ENCODE results near the gene C11orf21. TPM values are rescaled to one million over a fixed set of nuclear protein-coding genes. Genes with fewer than 3 reads are reported as not detected.

The C11orf21 gene
- polyA plus RNA-seq, 1 of the 3 experiments (the other 2 are of a cell fraction): 0.03 TPM

DNA sequence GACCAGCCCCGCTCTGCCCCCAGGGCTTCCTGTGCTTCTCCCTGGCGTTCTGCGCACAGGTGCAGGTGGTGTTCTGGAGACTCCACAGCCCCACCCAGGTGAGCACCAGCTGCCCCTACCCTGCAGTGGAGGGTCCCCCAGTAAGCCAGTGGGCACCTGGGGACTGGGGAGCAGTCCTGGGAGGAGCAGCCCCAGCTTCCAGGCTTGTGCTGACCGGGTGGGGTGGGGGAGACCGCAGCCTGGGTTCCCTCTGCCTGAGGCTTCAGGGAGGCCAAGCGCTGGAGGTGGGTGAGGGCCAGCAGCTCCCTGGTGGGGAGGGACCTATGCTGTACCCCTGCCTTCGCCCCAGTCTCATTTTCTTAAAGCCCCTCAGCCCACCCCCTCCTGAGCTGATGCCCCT, 7.0 kb upstream of the C11orf21 start:
- Histone ChIP-seq H3K4me2 (no peak overlapping the region), H3K79me2 (ENCODE audit: insufficient read depth) (no peaks in the 10 kb centered on the region), H4K20me1 (ENCODE audit: insufficient read depth) (no peaks in the 10 kb centered on the region), H3K4me3 (ENCODE audit: low read depth in 2 of 2, low read length in 1 of 2) (no peak overlapping the region), H3K9ac (no peak overlapping the region), H3F3A (replicated peaks; ENCODE audit: insufficient read depth) (peaks cover 4% of the 10 kb centered on the region), H2AFZ (ENCODE audit: low read depth) (no peak overlapping the region), H3K9me2 (no peaks in the 10 kb centered on the region), H3K27ac (ENCODE audit: low read depth in 2 of 2, low read length in 1 of 2) (no peak overlapping the region), H3K27me3 (ENCODE audit: insufficient read depth) (no peaks in the 10 kb centered on the region), H3K9me3 (no peaks in the 10 kb centered on the region), H3K4me1 (ENCODE audit: control insufficient read depth in 1 of 2, insufficient read depth in 2 of 2, low read depth in 1 of 2, low read length in 1 of 2) (peaks cover 26 to 30% of the 10 kb centered on the region in 2 experiments; a peak in 3 of 4 replicates), H3K36me3 (replicated peaks in 1 of 2; ENCODE audit: control insufficient read depth in 1 of 2, insufficient read depth in 2 of 2, low read length in 1 of 2) (no peaks in the 10 kb centered on the region)
- TF ChIP-seq JUND (IDR thresholded peaks at IDR 0.05) (no peak), SMC3 (IDR thresholded peaks at IDR 0.05; ENCODE audit: low read depth, low read length) (no peak), RCOR1 (IDR thresholded peaks at IDR 0.05; ENCODE audit: low read length) (no peak), GATA2 (CRISPR knock-in tag; IDR thresholded peaks at IDR 0.05) (no peak), GABPA (IDR thresholded peaks at IDR 0.05; ENCODE audit: low read depth) (no peak), FOSL2 (IDR thresholded peaks at IDR 0.05; ENCODE audit: borderline replicate concordance, low read depth) (no peak)
- TF ChIP-seq, protein P1, sequence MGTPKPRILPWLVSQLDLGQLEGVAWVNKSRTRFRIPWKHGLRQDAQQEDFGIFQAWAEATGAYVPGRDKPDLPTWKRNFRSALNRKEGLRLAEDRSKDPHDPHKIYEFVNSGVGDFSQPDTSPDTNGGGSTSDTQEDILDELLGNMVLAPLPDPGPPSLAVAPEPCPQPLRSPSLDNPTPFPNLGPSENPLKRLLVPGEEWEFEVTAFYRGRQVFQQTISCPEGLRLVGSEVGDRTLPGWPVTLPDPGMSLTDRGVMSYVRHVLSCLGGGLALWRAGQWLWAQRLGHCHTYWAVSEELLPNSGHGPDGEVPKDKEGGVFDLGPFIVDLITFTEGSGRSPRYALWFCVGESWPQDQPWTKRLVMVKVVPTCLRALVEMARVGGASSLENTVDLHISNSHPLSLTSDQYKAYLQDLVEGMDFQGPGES (IDR thresholded peaks at IDR 0.05; ENCODE audit: low read depth, low read length): no peak
- TF ChIP-seq, protein P2, sequence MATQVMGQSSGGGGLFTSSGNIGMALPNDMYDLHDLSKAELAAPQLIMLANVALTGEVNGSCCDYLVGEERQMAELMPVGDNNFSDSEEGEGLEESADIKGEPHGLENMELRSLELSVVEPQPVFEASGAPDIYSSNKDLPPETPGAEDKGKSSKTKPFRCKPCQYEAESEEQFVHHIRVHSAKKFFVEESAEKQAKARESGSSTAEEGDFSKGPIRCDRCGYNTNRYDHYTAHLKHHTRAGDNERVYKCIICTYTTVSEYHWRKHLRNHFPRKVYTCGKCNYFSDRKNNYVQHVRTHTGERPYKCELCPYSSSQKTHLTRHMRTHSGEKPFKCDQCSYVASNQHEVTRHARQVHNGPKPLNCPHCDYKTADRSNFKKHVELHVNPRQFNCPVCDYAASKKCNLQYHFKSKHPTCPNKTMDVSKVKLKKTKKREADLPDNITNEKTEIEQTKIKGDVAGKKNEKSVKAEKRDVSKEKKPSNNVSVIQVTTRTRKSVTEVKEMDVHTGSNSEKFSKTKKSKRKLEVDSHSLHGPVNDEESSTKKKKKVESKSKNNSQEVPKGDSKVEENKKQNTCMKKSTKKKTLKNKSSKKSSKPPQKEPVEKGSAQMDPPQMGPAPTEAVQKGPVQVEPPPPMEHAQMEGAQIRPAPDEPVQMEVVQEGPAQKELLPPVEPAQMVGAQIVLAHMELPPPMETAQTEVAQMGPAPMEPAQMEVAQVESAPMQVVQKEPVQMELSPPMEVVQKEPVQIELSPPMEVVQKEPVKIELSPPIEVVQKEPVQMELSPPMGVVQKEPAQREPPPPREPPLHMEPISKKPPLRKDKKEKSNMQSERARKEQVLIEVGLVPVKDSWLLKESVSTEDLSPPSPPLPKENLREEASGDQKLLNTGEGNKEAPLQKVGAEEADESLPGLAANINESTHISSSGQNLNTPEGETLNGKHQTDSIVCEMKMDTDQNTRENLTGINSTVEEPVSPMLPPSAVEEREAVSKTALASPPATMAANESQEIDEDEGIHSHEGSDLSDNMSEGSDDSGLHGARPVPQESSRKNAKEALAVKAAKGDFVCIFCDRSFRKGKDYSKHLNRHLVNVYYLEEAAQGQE (IDR thresholded peaks at IDR 0.05; ENCODE audit: low read depth, low read length): no peak
- no peak for DNase-seq
- WGBS (ENCODE audit: low lambda C conversion rate): 73% methylated on average over 4 of the region's 7 CpGs
- POLR2A ChIA-PET: no interaction called here
- CTCF ChIA-PET: interaction anchor here (10.5 kb wide), 1 partner anchor 112 kb away, joined by 101 read pairs; no protein-coding TSS in a partner anchor

DNA sequence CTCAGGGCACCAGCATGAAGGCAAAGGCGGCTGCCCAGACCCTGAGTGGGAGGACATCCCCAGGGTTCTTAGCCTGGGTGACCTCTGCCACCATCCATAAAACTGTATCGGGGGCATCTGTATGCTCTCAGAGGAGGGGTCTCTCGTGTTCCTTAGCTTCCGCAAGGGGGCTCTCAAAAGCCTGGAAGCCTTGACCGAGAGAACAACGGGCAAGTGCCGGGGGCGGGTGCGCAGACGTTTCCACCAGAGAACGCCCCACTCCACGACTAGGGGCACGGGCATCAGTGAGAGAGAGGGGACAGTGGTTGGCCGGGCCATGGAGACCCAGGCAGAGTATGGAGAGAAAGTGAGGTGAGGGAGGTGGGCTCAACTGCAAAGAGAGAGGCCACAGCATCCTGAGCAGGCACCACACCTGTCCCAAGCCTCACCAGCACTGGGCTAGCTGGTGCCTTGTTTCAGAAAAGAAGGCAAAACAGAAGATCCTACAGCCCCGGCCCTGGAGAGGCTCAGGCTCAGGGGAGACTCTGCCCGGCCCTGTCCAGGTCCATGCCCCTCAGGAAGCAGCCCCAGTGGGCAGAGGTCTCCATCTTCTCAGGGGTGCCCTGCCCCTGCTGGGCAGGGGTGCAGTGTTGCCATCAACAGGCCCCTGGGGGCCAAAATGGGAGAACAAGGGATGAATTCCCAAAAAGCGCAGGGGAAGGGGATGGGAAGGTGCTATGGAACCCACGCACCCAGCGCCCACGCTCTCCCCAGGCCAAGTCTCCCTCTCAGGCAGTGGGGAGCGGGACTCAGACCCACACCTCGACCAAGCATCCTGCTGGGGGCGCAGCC, 6.0 kb upstream of the C11orf21 start:
- Histone ChIP-seq H3K4me1 (ENCODE audit: control insufficient read depth in 1 of 2, insufficient read depth in 2 of 2, low read depth in 1 of 2, low read length in 1 of 2) (peaks cover 24 to 40% of the 10 kb centered on the region in 2 experiments; a peak in 3 of 4 replicates), H3K27ac (ENCODE audit: low read depth in 2 of 2, low read length in 1 of 2) (no peak overlapping the region)

More for the DNA sequence above, 6.0 kb upstream of the C11orf21 start:
- DNase-seq: no peak
- Histone ChIP-seq H3K9ac (no peak overlapping the region), H2AFZ (ENCODE audit: low read depth) (no peak overlapping the region), H3K9me2 (no peaks in the 10 kb centered on the region), H3K4me3 (ENCODE audit: low read depth in 2 of 2, low read length in 1 of 2) (no peak overlapping the region), H3F3A (replicated peaks; ENCODE audit: insufficient read depth) (peaks cover 4% of the 10 kb centered on the region), H3K27me3 (ENCODE audit: insufficient read depth) (no peaks in the 10 kb centered on the region), H3K79me2 (ENCODE audit: insufficient read depth) (no peaks in the 10 kb centered on the region), H3K4me2 (no peak overlapping the region), H3K36me3 (replicated peaks in 1 of 2; ENCODE audit: control insufficient read depth in 1 of 2, insufficient read depth in 2 of 2, low read length in 1 of 2) (no peaks in the 10 kb centered on the region), H3K9me3 (no peaks in the 10 kb centered on the region), H4K20me1 (ENCODE audit: insufficient read depth) (no peaks in the 10 kb centered on the region)
- ChIA-PET CTCF (interaction anchor here (5.0 to 13.9 kb wide), 3 partner anchors 92 to 115 kb away, joined by 70 to 318 read pairs (median 101); partner anchors contain the start of gene TSSC4), POLR2A (no interaction called here)
- WGBS (ENCODE audit: low lambda C conversion rate): 89% methylated on average over 18 of the region's 23 CpGs
- TF ChIP-seq RFX5 (IDR thresholded peaks at IDR 0.05; ENCODE audit: low read length): no peak
- no peak for TF ChIP-seq GABPA (IDR thresholded peaks at IDR 0.05; ENCODE audit: low read depth)
